Activated CD8-positive, alpha-beta memory T cell treated with anti-CD3 and anti-CD28 coated beads, Interleukin-2, amount 10 ng/mL, durations not matched to agents 7 days and 5 days (primary cell): Measurements from ENCODE around the gene KIF2A. TPM values are rescaled to one million over a fixed set of nuclear protein-coding genes. Genes with fewer than 3 reads are reported as not detected.

Experiments used
- ATAC-seq: fragments of 150-1000 bp; cut with Tn5 transposase; one replicate; pipeline ENCODE4 v1.10.0; 2021; ENCODE audit warnings: moderate library complexity
- CTCF ChIA-PET: fragments of 350-600 bp; sonication (Branson Sonifier 250); formaldehyde crosslinking; loops from one replicate; lab custom pipeline; 2021; ENCODE audit warnings: antibody characterized with exemption; lab: Charles Lee
- DNase-seq: peaks from one replicate; pipeline ENCODE4 v3.0.0-alpha.2; 2020
- H3K27ac Mint-ChIP-seq: one replicate; pipeline ENCODE4 v1.8.0; 2021; ENCODE audit warnings: mild to moderate bottlenecking, mixed read lengths
- H3K27me3 Mint-ChIP-seq: one replicate; pipeline ENCODE4 v1.8.0; 2021; ENCODE audit warnings: mixed read lengths
- H3K36me3 Mint-ChIP-seq: one replicate; pipeline ENCODE4 v1.8.0; 2021; ENCODE audit warnings: mild to moderate bottlenecking, mixed read lengths
- H3K4me1 Mint-ChIP-seq: one replicate; pipeline ENCODE4 v1.8.0; 2021; ENCODE audit warnings: mixed read lengths
- H3K4me3 Mint-ChIP-seq: one replicate; pipeline ENCODE4 v1.8.0; 2021; ENCODE audit warnings: mild to moderate bottlenecking, moderate library complexity, mixed read lengths
- H3K9me3 Mint-ChIP-seq: one replicate; pipeline ENCODE4 v1.8.0; 2022; ENCODE audit warnings: low read depth, mixed read lengths
- total RNA-seq, 2 experiments: library from RNA; stranded (reverse); gene quantifications; one replicate each; pipeline ENCODE4 v1.2.3, GENCODE V29; 2021

The KIF2A gene
- total RNA-seq = 100 to 1,000 TPM; 194 to 225 TPM

DNA sequence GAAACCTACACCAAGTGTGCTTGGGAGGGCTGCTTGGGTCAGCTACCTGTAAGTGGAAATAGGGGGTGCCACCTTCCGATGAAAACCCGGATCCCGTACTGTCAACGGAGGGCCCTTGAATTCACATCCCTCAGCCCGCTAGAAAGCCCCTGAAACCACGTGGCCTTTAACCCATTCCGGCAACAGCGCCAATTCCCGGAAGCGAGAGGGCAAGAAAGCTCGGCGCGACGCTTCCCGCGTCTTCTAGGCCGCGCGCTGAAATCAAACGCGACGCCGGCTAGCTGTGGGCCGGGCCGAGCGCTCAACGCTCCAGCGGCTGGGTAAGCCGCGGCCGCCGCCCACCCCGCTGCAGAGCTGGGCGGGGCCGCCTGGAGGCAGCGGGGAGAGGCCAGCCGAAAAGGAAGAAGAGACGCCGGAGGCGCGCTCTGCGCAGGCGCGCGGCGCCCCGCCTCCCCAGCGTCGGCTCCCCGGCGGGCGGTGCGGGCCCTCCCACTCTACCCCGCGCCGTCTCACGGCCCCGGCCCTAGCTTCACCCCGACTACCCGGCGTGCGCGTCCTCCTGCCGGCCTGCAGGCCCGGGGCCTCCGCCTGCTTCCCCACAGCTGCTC is at the start of gene KIF2A:
Gene KIF2A, plus strand, starts transcription at position 492 of the 608 bp plus-strand sequence. CDS start 267 bp downstream, outside the sequence.
- CTCF ChIA-PET = interaction anchor here (0.6 to 1.9 kb wide), 15 partner anchors 9 to 98 kb away, joined by 3 to 17 read pairs (median 4); partner anchors contain the start of gene DIMT1
- DNase-seq (peak; percentile 97), ATAC-seq (peak; percentile 89)
- peaks cover 52% of the 10 kb centered on the region for H3K4me1 Mint-ChIP-seq
- H3K36me3 Mint-ChIP-seq = peaks cover 34% of the 10 kb centered on the region
- peak within 1 kb of the TSS; percentile 98 for H3K27ac Mint-ChIP-seq
- no peaks in the 10 kb centered on the region for H3K9me3 Mint-ChIP-seq
- H3K4me3 Mint-ChIP-seq = peak within 1 kb of the TSS; percentile 99
- no peaks in the 10 kb centered on the region for H3K27me3 Mint-ChIP-seq

DNA sequence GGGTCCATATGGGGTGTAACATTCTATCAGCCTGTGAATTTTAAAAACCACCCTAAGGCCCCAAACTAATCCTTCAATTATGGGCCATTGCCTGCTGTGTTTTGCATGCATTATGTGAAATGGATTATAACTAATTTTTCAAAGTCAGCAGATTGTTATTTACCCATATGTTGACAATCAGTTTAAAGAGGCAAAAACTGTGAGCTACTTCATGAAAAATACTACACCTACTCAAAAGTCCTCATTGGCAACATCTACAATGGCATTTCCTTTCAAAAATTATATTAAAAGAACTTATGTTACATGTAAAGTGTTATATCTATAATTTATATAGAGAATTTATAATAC is 49.0 kb upstream of the KIF2A start:
- peak overlapping the region; percentile 89 for H3K27ac Mint-ChIP-seq
- H3K4me3 Mint-ChIP-seq = peak overlapping the region; percentile 43

DNA sequence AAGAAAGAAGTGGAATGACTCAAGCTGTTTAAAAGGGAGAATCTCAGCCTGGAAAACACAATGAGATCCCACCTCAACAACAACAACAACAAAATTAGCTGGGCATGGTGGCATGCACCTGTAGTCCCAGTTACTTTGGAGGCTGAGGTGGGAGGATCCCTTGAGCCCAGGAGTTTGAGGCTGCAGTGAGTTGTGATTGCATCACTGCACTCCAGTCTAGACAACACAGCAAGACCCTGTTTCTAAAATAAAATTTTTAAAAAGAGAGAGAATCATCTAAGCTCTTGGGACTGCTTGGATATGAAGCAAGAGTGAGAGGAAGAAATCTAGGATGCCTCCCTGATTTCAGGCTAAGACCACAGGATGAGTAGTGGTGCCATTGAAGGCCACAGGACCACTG is 47.4 kb upstream of the KIF2A start:
- Mint-ChIP-seq H3K27ac (no peak overlapping the region), H3K4me3 (no peak overlapping the region), H3K9me3 (peaks cover 10% of the 10 kb centered on the region), H3K27me3 (no peaks in the 10 kb centered on the region), H3K36me3 (peaks cover 22% of the 10 kb centered on the region), H3K4me1 (peaks cover 49% of the 10 kb centered on the region)
- ATAC-seq (no peak), DNase-seq (no peak)
- CTCF ChIA-PET = no interaction called here

More for the DNA sequence above, 49.0 kb upstream of the KIF2A start:
- Mint-ChIP-seq H3K4me1 (peaks cover 51% of the 10 kb centered on the region), H3K9me3 (peaks cover 17% of the 10 kb centered on the region), H3K27me3 (no peaks in the 10 kb centered on the region), H3K36me3 (peaks cover 31% of the 10 kb centered on the region)
- CTCF ChIA-PET = no interaction called here
- no peak for DNase-seq
- ATAC-seq = no peak

DNA sequence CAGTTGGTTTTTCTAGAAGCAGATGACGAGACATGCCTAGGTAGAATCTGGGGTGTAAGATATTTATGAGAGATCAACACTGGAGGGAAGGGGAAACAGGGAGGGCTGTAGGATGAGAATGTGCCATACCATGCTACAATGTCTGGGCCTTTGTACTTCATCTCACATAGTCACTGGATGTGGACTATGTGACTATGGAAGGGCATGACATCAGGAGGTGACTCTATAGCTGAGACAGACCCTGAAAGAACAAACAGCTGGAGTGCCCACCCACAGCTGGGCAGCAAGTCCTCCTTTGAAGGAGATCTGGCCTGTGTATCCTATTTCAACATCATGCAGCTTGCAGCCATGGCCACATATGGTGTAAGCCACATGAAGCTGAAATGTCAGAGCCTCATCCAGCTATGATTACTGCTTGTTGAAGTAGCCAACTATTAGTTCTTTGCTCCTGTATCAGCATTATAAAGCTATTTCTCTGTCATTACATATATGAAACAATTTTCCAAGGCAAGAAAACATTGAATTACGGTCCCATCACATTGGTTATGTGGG is 46.2 kb upstream of the KIF2A start:
- peaks cover 8% of the 10 kb centered on the region for H3K9me3 Mint-ChIP-seq
- peaks cover 52% of the 10 kb centered on the region for H3K4me1 Mint-ChIP-seq
- no peak overlapping the region for H3K4me3 Mint-ChIP-seq
- CTCF ChIA-PET = interaction anchor here (0.9 to 2.5 kb wide), 3 partner anchors 22 to 32 kb away, joined by 3 to 5 read pairs (median 4); no protein-coding TSS in a partner anchor
- peaks cover 15% of the 10 kb centered on the region for H3K36me3 Mint-ChIP-seq
- no peak overlapping the region for H3K27ac Mint-ChIP-seq
- ATAC-seq (no peak), DNase-seq (no peak)
- H3K27me3 Mint-ChIP-seq = no peaks in the 10 kb centered on the region

DNA sequence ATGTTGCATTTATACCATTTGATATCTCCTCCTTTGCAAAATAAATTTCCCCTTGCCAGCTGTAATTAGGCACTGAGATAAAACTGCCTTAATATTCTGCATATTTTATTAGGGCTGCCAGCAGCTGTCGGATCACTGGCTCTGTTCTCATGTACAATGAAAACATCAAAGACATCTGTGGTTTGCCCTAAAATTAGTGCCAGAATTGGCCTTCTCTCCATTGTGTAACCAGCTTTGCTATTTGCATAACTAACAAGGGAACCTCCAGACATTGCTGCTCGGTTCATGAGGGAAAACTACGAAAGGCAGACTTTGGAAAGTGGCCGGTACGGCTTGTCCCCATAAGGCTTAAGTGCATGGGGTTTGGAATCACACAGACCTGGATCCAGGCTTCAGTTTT is 45.5 kb upstream of the KIF2A start:
- Mint-ChIP-seq H3K27ac (no peak overlapping the region), H3K4me3 (no peak overlapping the region)
- CTCF ChIA-PET = interaction anchor here (0.7 to 2.5 kb wide), 4 partner anchors 21 to 36 kb away, joined by 3 to 5 read pairs (median 4); no protein-coding TSS in a partner anchor

DNA sequence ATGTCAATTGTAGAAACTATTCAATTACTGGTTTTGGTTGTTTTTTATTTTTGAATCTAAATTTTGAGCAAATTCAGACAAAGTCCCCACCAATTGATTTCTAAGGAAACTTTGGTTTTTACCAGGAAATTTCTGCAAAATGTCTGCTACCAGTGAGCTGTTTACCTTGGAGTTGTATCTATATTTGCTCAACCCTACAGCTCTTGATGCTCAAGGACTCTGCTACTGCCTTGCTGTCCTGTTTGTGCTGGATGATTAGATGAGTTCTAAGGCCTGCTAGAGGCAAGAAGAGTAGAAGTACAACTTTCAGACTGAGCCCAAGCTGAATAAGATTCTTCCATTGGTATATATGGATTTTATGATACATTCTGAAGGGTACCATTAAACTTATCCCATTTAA is 42.6 kb upstream of the KIF2A start:
- H3K27me3 Mint-ChIP-seq = no peaks in the 10 kb centered on the region
- peaks cover 33% of the 10 kb centered on the region for H3K4me1 Mint-ChIP-seq

More for the DNA sequence above, 45.5 kb upstream of the KIF2A start:
- no peak for DNase-seq
- H3K36me3 Mint-ChIP-seq = peaks cover 13% of the 10 kb centered on the region
- H3K9me3 Mint-ChIP-seq = peaks cover 8% of the 10 kb centered on the region
- ATAC-seq = no peak
- H3K27me3 Mint-ChIP-seq = no peaks in the 10 kb centered on the region
- peaks cover 48% of the 10 kb centered on the region for H3K4me1 Mint-ChIP-seq

DNA sequence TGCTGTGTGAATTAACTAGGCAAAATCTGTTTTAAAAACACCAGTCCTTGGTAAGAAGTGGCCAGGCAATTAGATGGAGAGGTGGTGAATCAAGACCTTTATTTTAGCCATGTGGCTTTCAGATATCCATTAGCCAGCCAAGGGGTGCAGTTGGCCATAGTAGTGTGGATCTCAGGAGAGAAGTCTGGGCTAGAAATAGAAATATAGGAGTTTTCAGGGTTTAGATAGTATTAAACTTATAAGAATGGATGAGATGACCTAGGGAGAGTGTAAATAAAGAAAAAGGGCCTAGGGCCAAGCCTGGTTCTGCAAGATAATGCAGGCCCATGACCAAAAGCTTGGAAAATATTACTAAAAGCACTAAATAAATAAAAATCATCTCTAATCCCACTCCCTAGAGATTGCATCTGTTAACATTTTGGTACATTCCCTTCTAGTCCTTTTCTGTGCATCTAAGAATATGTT is 40.3 kb upstream of the KIF2A start:
- CTCF ChIA-PET = interaction anchor here (0.7 kb wide), 1 partner anchor 22 kb away, joined by 3 read pairs; no protein-coding TSS in a partner anchor
- H3K9me3 Mint-ChIP-seq = peaks cover 3% of the 10 kb centered on the region
- no peak overlapping the region for H3K4me3 Mint-ChIP-seq
- DNase-seq = no peak
- no peak for ATAC-seq
- no peaks in the 10 kb centered on the region for H3K27me3 Mint-ChIP-seq
- no peak overlapping the region for H3K27ac Mint-ChIP-seq
- H3K36me3 Mint-ChIP-seq = peaks cover 9% of the 10 kb centered on the region
- H3K4me1 Mint-ChIP-seq = peaks cover 30% of the 10 kb centered on the region

More for the DNA sequence above, 42.6 kb upstream of the KIF2A start:
- Mint-ChIP-seq H3K4me3 (no peak overlapping the region), H3K36me3 (peaks cover 13% of the 10 kb centered on the region), H3K27ac (no peak overlapping the region), H3K9me3 (peaks cover 6% of the 10 kb centered on the region)
- CTCF ChIA-PET = interaction anchor here (1.1 kb wide), 1 partner anchor 39 kb away, joined by 4 read pairs; no protein-coding TSS in a partner anchor
- DNase-seq = no peak
- ATAC-seq = no peak

DNA sequence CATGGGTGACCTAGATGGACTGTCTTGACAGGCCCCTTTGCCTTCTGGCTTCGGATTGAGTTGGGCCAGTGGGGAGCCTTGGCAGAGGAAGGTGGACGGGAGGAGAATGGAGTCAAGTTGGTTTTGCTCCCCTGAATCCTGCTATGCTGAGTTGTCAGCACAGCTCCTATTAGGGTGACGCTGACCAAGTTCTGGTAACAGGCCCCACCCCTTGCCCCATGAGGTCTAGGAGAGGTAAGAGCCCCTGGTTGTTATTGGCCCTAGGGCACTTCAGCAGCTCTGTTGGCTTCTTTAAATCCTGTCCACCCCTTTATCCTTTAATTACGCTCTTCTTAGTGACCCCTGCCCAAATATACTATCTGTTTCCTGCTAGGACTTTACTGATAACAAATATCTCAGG is 39.4 kb upstream of the KIF2A start:
- no peak for ATAC-seq

DNA sequence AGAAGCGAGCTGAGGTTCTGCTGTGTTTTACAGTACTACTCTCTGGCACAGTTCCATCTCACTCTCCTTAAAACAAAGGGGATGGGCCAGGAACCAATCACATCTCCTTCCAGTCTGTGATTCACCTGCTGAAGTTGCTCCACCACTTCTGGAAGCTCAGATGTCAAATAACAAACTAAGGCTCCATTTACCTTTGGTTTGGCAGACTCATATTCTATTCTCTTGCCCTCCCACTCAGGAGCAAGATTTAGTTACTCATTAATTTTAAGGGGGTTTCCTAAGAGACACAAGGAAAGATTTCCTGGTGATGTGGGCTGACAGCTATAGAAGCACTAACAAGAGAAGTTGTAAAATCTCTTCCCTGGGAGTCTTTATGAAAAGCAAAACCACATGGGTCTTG is 37.8 kb upstream of the KIF2A start:
- Mint-ChIP-seq H3K27me3 (no peaks in the 10 kb centered on the region), H3K36me3 (peaks cover 15% of the 10 kb centered on the region), H3K27ac (no peak overlapping the region), H3K4me1 (peaks cover 23% of the 10 kb centered on the region), H3K4me3 (no peak overlapping the region), H3K9me3 (peaks cover 2% of the 10 kb centered on the region)
- CTCF ChIA-PET = interaction anchor here (0.6 to 0.7 kb wide), 2 partner anchors 192 to 461 kb away, joined by 3 read pairs; no protein-coding TSS in a partner anchor
- DNase-seq (no peak), ATAC-seq (no peak)

More for the DNA sequence above, 39.4 kb upstream of the KIF2A start:
- no peak overlapping the region for H3K4me3 Mint-ChIP-seq
- DNase-seq = no peak
- peaks cover 12% of the 10 kb centered on the region for H3K36me3 Mint-ChIP-seq
- CTCF ChIA-PET = no interaction called here
- peaks cover 23% of the 10 kb centered on the region for H3K4me1 Mint-ChIP-seq
- H3K9me3 Mint-ChIP-seq = peaks cover 2% of the 10 kb centered on the region
- H3K27me3 Mint-ChIP-seq = no peaks in the 10 kb centered on the region
- H3K27ac Mint-ChIP-seq = no peak overlapping the region

DNA sequence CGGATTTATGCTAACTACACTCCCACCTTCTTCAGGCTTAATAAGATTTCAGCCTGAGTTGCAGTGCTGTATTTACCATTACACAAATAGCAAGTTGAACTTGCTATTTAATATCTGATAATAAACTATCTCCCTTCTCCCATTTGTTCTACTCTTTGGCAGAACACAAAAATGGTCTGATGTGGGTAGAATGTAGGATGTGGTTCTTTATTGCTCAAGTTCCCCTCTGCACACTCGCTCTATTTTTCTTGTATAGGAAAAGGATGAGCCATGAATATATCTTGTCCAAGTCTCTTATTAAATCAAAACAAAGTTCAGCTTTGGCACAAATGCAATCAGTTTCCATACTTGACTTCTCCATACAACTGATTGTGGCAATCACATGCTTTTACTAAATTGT is 37.2 kb upstream of the KIF2A start:
- DNase-seq (no peak), ATAC-seq (no peak)
- Mint-ChIP-seq H3K9me3 (peaks cover 2% of the 10 kb centered on the region), H3K27ac (no peak overlapping the region), H3K36me3 (peaks cover 18% of the 10 kb centered on the region), H3K4me3 (no peak overlapping the region), H3K4me1 (peaks cover 21% of the 10 kb centered on the region), H3K27me3 (no peaks in the 10 kb centered on the region)
- CTCF ChIA-PET = interaction anchor here (0.6 kb wide), 1 partner anchor 460 kb away, joined by 3 read pairs; no protein-coding TSS in a partner anchor

DNA sequence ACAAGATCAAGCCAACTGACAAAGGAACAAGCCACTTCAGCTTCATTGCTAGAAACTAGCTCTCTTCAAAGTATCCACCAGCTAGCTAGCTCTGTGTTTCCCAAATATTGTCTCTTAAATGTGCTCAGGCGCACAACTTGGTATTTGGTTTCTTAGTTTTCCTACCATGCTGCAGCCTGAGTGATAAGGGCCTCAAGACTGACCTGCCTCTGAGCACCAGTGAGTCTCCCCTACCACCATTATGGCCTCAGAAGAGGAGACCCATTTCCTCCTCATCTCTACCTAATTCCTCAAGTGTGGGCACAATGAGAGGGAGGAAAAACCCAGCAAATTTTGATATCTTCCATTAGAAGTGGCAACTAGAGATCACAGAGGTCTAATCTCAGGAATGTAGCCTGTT is 34.6 kb upstream of the KIF2A start:
- no peak overlapping the region for H3K4me3 Mint-ChIP-seq
- no peak for ATAC-seq
- H3K9me3 Mint-ChIP-seq = peaks cover 6% of the 10 kb centered on the region
- no peaks in the 10 kb centered on the region for H3K27me3 Mint-ChIP-seq
- DNase-seq = no peak
- H3K4me1 Mint-ChIP-seq = peaks cover 20% of the 10 kb centered on the region
- CTCF ChIA-PET = interaction anchor here (1.1 kb wide), 1 partner anchor 10 kb away, joined by 3 read pairs; no protein-coding TSS in a partner anchor
- peaks cover 25% of the 10 kb centered on the region for H3K36me3 Mint-ChIP-seq
- no peak overlapping the region for H3K27ac Mint-ChIP-seq

DNA sequence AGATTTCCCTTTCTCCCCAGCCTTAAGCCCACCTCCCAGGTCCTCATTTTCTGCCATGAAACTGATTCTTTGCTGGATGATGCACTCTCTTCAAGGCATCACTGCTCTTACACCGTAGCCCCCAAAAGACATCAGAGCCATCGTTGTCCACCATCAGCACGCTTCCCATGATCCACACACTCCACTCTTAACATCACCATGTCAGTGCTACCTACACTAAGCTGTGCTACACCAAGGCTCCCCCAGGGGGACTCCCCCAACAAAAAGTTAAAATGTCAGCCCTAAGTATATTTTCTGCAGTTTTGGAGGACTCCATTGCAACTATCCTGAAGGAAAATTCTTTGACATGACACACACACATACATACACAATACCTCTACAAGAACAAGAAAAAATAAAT is 34.1 kb upstream of the KIF2A start:
- ATAC-seq = no peak

DNA sequence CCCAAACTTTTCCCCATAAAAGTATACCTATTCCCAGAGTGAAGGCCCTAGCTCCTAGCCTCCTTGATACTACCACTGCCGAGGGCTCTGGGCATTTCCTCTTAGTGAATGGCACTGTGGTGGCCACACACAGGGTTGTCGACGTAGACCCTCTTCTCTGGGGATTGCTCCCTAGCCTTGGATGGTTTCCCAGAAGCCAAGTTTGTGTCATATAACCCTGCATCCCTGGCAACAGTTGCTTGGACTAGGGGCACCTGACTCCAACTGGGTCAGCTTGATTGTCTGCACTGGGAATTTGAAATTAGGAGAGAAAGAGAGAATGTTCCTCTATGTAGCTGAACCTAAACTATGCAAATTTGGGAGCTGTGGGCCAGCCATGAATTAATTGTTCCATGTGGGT is 32.3 kb upstream of the KIF2A start:
- no peak for DNase-seq
- H3K27ac Mint-ChIP-seq = no peak overlapping the region
- ATAC-seq = no peak
- peaks cover 32% of the 10 kb centered on the region for H3K4me1 Mint-ChIP-seq
- no peak overlapping the region for H3K4me3 Mint-ChIP-seq
- peaks cover 28% of the 10 kb centered on the region for H3K36me3 Mint-ChIP-seq
- CTCF ChIA-PET = interaction anchor here (1.1 to 1.2 kb wide), 2 partner anchors 50 to 81 kb away, joined by 3 read pairs; no protein-coding TSS in a partner anchor
- H3K27me3 Mint-ChIP-seq = no peaks in the 10 kb centered on the region
- peaks cover 6% of the 10 kb centered on the region for H3K9me3 Mint-ChIP-seq

More for the DNA sequence above, 34.1 kb upstream of the KIF2A start:
- H3K4me1 Mint-ChIP-seq = peaks cover 22% of the 10 kb centered on the region
- DNase-seq = no peak
- no peak overlapping the region for H3K27ac Mint-ChIP-seq
- peaks cover 6% of the 10 kb centered on the region for H3K9me3 Mint-ChIP-seq
- no peaks in the 10 kb centered on the region for H3K27me3 Mint-ChIP-seq
- peaks cover 25% of the 10 kb centered on the region for H3K36me3 Mint-ChIP-seq
- CTCF ChIA-PET = interaction anchor here (1.1 kb wide), 1 partner anchor 10 kb away, joined by 3 read pairs; no protein-coding TSS in a partner anchor
- no peak overlapping the region for H3K4me3 Mint-ChIP-seq
